ENCODE results near the gene CLIP4. TPM values are rescaled to one million over a fixed set of nuclear protein-coding genes. Genes with fewer than 3 reads are reported as not detected.
"Not testable (repeated sequence)": the region's sequence is repeated elsewhere in the genome, so short reads cannot be mapped to it uniquely, and the experiment has no call there.

The CLIP4 gene
- total RNA-seq, 1 experiment from 2014 or later = 25.1 TPM

GRCh38 chr2:29084554-29084953 lies 30.7 kb upstream of the CLIP4 start:
- Histone ChIP-seq H4K20me1 (ENCODE audit: low read length) (no peaks in the 10 kb centered on the region), H3K4me3 (ENCODE audit: low read length) (no peak overlapping the region), H3K36me3 (ENCODE audit: low read depth, low read length) (no peaks in the 10 kb centered on the region), H3K4me2 (ENCODE audit: low read length) (no peak overlapping the region), H3K9me2 (replicated peaks; ENCODE audit: low read length) (no peaks in the 10 kb centered on the region), H3F3A (ENCODE audit: low read length, unreplicated experiment) (no peaks in the 10 kb centered on the region), H3K27ac (ENCODE audit: low read length) (no peak overlapping the region), H3K79me2 (ENCODE audit: low read length) (no peaks in the 10 kb centered on the region), H3K4me1 (ENCODE audit: insufficient read depth, low read length) (no peaks in the 10 kb centered on the region), H2AFZ (ENCODE audit: low read length) (no peak overlapping the region), H3K9me3 (ENCODE audit: low read length) (peaks cover 5% of the 10 kb centered on the region), H3K9ac (ENCODE audit: low read length) (no peak overlapping the region), H3K27me3 (ENCODE audit: low read length) (no peaks in the 10 kb centered on the region)
- intact Hi-C loops (cut with micrococcal nuclease) = no loop called here
- no peak for ATAC-seq
- POLR2A ChIA-PET (ENCODE audit: unreplicated experiment) = no interaction called here
- CTCF ChIA-PET = no interaction called here
- no peak for TF ChIP-seq EZH2phosphoT487 (IDR thresholded peaks at IDR 0.05; ENCODE audit: borderline replicate concordance, low read length)
- no peak for TF ChIP-seq CTCF (conservative IDR thresholded peaks at IDR 0.05; ENCODE audit: low read depth, low read length)
- TF ChIP-seq EZH2 (IDR thresholded peaks at IDR 0.05; ENCODE audit: low read length, unreplicated experiment) = no peak
- BruUV-seq (replicated peaks) = no TSS peak
- DNase-seq = no peak

GRCh38 chr2:29090311-29090710 lies 24.9 kb upstream of the CLIP4 start:
- H3K4me3 ChIP-seq (ENCODE audit: low read length); H3K4me1 ChIP-seq (ENCODE audit: insufficient read depth, low read length); H3K27ac ChIP-seq (ENCODE audit: low read length); H3K4me2 ChIP-seq (ENCODE audit: low read length); H3K9me2 ChIP-seq (replicated peaks; ENCODE audit: low read length); H4K20me1 ChIP-seq (ENCODE audit: low read length); H3K9me3 ChIP-seq (ENCODE audit: low read length); ATAC-seq; H2AFZ ChIP-seq (ENCODE audit: low read length); H3K27me3 ChIP-seq (ENCODE audit: low read length); POLR2A ChIA-PET (ENCODE audit: unreplicated experiment); DNase-seq; H3K36me3 ChIP-seq (ENCODE audit: low read depth, low read length); H3K79me2 ChIP-seq (ENCODE audit: low read length); CTCF ChIA-PET; intact Hi-C loops (cut with micrococcal nuclease); BruUV-seq (replicated peaks); H3F3A ChIP-seq (ENCODE audit: low read length, unreplicated experiment); H3K9ac ChIP-seq (ENCODE audit: low read length): not testable (repeated sequence)

GRCh38 chr2:29096969-29097368 lies 18.2 kb upstream of the CLIP4 start:
- ChIA-PET POLR2A (ENCODE audit: unreplicated experiment) (no interaction called here), CTCF (no interaction called here)
- no peaks in the 10 kb centered on the region for H4K20me1 ChIP-seq (ENCODE audit: low read length)
- ATAC-seq = no peak
- no TSS peak for BruUV-seq (replicated peaks)
- H3K4me1 ChIP-seq (ENCODE audit: insufficient read depth, low read length) = no peaks in the 10 kb centered on the region
- no peaks in the 10 kb centered on the region for H3K9me3 ChIP-seq (ENCODE audit: low read length)
- intact Hi-C loops (cut with micrococcal nuclease) = no loop called here
- H3F3A ChIP-seq (ENCODE audit: low read length, unreplicated experiment) = no peaks in the 10 kb centered on the region
- no peak overlapping the region for H3K9ac ChIP-seq (ENCODE audit: low read length)
- H3K4me3 ChIP-seq (ENCODE audit: low read length) = no peak overlapping the region
- no peaks in the 10 kb centered on the region for H3K9me2 ChIP-seq (replicated peaks; ENCODE audit: low read length)
- no peaks in the 10 kb centered on the region for H3K27me3 ChIP-seq (ENCODE audit: low read length)
- H3K36me3 ChIP-seq (ENCODE audit: low read depth, low read length) = no peaks in the 10 kb centered on the region
- DNase-seq = no peak
- H3K27ac ChIP-seq (ENCODE audit: low read length) = no peak overlapping the region
- H3K4me2 ChIP-seq (ENCODE audit: low read length) = no peak overlapping the region
- H3K79me2 ChIP-seq (ENCODE audit: low read length) = no peaks in the 10 kb centered on the region
- TF ChIP-seq CTCF (conservative IDR thresholded peaks at IDR 0.05; ENCODE audit: low read depth, low read length) (no peak), EZH2phosphoT487 (IDR thresholded peaks at IDR 0.05; ENCODE audit: borderline replicate concordance, low read length) (no peak), EZH2 (IDR thresholded peaks at IDR 0.05; ENCODE audit: low read length, unreplicated experiment) (no peak)
- no peak overlapping the region for H2AFZ ChIP-seq (ENCODE audit: low read length)
